Heart left ventricle (tissue), 13 donors: ENCODE data around the gene AFF4.

ENCODE experiments used
- POLR2A ChIP-seq, 2 donors: fragments of 450-650 bp; IDR thresholded peaks; one replicate each; pipeline ENCODE4 v1.6.1; 2017; ENCODE audit warnings: antibody characterized with exemption in 2 of 2, mild to moderate bottlenecking in 2 of 2, moderate library complexity in 2 of 2
- TF ChIP-seq, protein P1 (sequence below), 12 donors: fragments of 200-600 bp; sonication (generic) in 4 of 12; IDR thresholded peaks; one replicate each; pipeline versions ENCODE4 v1.5.0 to v1.8.0; 2018 to 2022; ENCODE audit warnings: antibody characterized with exemption in 12 of 12, mild to moderate bottlenecking in 5 of 12
- donor health status: ischemic (EF 13 %, LVEDD 7.1; RV severe dilation, severe dysfunction).
- donor health status: DM: no; HTN: yes; CAD: no.
- donor health status: DM: no; HTN: no; CAD: no.
- donor health status: ischemic (EF 25% LVEDD 6.9; RV normal size, moderate dysfunction).
- donor health status: ischemic (EF 25% LVEDD 5.7; RV mildly dilated, moderate dysfunction).
- donor health status: ischemic (EF 35%, LVEDD 5.7; RV mildly dilated, moderate dysfunction).
- donor health status: nonischemic (EF 11% LVEDD 7.7; RV severe dilation, severe dysfunction).
- donor health status: DM: yes; HTN: yes; CAD: no.
- donor health status: PGD.
- donor health status: ischemic (EF 29% LVEDD 5.4; RV normal size, mild dysfunction).
- donor health status: nonischemic (EF 23%, LVEDD 6.1; RV moderate dilation, normal function).

DNA sequence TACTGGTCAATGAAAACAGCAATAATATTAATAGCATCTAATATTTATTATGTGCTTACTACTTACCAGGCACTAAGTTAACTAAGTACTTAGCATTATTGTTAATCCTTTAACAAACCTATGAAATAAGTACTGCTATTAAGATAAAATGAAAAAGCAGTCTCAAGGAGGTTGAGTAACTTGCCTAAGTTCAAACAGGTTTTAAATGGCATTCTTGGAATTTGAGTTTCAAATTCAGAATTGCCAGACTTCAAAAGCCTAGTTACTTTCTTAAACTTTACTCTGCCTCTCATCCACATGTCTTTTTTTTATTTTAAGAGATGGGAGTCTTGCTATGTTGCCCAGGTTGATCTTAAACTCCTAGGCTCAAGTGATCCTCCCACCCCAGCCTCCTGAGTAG, 73.9 kb downstream of the AFF4 start:
- TF ChIP-seq POLR2A (IDR thresholded peaks at IDR 0.05) = no peak
- TF ChIP-seq, protein P1, sequence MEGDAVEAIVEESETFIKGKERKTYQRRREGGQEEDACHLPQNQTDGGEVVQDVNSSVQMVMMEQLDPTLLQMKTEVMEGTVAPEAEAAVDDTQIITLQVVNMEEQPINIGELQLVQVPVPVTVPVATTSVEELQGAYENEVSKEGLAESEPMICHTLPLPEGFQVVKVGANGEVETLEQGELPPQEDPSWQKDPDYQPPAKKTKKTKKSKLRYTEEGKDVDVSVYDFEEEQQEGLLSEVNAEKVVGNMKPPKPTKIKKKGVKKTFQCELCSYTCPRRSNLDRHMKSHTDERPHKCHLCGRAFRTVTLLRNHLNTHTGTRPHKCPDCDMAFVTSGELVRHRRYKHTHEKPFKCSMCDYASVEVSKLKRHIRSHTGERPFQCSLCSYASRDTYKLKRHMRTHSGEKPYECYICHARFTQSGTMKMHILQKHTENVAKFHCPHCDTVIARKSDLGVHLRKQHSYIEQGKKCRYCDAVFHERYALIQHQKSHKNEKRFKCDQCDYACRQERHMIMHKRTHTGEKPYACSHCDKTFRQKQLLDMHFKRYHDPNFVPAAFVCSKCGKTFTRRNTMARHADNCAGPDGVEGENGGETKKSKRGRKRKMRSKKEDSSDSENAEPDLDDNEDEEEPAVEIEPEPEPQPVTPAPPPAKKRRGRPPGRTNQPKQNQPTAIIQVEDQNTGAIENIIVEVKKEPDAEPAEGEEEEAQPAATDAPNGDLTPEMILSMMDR (IDR thresholded peaks at IDR 0.05) = no peak
